ENCODE data around the gene ELAVL2.

ELAVL2 gene

DNA sequence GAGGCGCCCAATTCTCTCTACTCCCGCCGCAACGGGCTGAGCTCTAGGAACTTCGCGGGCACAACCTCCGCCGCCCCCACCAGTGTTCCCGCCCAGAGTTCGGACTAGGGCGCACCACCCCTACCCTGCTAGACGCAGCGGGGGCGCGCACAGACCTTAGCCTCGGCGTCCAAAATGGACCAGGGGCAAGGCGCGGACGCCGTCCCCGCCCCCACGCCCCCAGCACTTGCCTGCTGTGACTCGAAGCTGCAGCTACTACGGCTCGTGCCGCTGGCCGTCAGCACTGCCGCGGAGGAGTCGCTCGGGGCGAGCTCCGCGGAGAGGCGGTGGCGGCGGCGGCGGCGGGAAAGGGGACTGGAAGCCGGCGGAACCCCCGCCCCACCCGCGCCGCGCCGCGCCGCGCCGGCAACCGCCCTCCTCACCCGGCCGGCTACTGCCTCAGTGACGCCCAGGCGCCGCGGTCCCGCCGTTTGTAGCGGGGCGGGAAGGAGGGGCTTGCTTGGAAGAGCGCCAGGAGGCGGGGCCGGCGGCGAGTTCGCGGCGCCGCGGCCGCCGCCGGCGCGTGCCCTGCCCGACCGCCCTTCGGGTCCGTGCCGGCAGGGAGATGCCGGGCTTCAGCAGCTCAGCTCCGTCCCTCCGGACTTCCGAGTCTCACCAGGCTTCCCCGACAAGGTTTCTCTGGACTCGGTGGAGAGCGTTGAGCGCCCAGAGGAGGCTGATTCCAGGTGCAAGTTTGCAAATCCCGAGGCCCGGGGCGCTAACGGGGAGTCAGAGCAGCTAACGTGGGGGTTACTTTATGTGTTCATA, 4.5 kb downstream of the ELAVL2 start:
- DNase-seq = no peak

DNA sequence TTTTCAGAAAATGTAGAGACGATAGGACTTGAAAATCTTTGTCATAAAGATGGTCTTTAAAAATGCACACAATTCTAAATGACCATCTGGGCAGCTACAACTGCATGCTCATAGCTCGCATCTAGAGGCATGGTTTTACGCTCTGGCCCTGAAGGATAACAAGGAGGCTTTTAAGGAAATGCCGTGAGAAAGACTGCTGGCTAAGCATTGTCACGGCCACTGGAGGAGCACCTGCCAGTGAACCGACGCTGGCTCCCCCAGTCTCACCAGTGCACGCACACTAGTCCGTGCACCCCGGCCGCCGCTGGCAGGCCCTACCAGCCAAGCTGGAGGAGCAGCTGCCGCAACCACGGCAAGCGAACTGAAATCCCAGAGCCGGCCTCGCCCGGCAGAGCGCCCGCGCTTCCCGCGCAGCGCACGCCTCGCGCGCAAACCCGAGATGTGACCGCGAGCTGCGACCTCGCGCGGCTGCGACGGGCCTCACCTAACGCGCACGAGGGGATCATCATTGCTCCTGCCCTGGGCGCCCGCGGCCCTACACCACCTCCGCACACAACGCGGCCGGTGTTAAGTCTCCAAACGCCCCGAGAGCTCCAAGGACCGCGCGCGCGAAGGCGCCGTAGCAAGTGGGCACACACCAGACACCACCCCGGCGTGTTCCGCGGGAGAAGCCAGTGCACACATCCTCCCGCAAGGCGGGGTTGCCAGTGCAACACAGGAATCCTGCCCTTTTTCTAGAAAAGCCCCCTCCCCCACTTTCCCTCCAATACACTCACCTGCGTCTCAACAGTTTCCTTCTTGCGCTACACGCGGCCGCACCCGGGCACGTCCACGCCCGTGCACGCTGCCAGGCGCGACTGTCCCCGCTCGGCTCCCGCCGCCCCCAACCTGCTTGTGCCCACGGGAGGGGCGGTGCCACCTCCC, 5.3 kb downstream of the ELAVL2 start:
- no peak for DNase-seq

- DNase-seq = no peak
Observed at GRCh38 chr9:23819403-23819802, 6.6 kb downstream of the ELAVL2 start.

- DNase-seq = no peak
Observed at GRCh38 chr9:23814243-23814642, 11.8 kb downstream of the ELAVL2 start.

GRCh38 chr9:23812673-23813072, 13.4 kb downstream of the ELAVL2 start:
- DNase-seq = no peak

- no peak for DNase-seq
Observed at GRCh38 chr9:23811633-23812032, 14.4 kb downstream of the ELAVL2 start.

- DNase-seq = no peak
Observed at GRCh38 chr9:23803216-23803615, 22.8 kb downstream of the ELAVL2 start.

DNA sequence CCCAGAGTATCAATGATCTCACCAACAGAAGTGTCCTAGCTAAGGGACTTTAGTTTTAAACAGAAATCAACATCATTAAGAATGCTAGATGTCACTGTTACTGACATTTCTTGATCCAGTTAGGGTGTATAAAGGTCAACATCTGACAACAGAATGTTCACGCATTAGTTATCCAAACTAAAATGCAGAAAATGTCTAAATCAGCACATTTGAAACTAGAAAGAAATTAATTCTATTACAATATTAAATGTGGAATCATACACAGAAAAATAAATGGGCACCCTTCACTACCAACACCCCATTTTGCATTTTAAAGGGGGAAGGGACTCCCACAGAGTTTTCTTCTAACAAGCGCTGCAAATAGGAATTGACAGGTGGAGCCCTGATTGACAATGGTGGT, 24.5 kb downstream of the ELAVL2 start:
- DNase-seq = no peak

DNA sequence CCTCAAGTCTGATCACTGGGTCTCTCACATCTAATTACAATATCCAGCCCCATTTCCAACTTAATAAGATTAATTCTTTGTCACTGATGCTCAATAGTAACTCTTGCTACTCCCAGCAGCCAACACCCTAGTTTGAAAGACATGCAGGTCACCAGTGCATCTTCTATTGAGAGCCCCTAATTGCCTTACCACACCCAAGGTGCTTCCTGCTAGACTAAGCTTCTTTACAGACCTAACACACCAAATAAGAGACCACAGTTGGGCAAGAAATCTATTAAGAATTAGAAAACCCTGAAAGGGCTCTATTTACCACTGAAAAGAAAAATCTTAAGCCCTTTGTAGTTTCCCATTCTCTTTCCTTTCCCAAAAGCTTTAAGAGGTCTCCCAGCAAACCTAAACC, 26.5 kb downstream of the ELAVL2 start:
- DNase-seq = no peak

GRCh38 chr9:23798325-23798724, 27.7 kb downstream of the ELAVL2 start:
- DNase-seq = no peak

GRCh38 chr9:23796209-23796608, 29.8 kb downstream of the ELAVL2 start:
- DNase-seq = no peak

DNA sequence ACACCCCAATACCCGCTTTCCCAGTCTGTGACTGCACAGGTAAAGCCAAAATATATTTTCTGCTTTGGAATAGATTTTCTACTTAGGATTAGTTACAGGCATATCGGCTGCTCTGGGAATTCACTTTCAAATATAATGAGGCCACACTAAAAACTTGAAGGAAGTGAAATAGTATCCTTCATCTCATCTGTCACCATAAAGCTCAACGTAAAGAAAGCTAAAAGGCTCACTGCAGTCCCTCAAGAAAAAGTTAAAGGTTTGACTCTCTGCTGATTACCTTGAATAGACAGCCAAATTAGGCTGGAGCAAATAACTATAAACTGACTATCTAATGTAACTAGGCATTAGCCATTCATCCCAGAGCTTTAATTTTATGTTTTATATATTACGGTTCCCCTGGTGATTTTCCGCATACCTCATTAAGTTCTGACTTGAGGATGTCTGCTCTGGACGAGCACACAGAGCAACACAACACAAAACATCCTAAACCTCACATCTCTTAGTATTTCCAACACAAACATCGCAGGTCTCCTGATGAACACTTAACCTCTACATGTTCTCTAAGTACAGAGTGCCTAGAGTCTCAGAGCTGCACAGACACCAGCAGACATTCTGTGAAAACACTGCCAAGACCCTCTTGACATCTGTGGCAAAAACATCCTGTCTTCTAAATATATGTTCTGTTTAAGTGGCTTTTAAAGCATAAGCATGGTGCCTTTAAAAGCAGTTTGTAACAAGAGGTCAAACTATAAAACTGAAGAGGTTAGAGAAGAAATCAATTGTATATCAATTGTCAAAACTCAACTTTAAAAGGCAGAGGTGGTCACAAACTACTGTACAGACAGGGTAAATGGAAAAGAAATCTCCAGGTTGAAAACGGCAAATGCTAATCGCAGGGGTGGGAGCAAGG, 35.4 kb downstream of the ELAVL2 start:
- no peak for DNase-seq

DNA sequence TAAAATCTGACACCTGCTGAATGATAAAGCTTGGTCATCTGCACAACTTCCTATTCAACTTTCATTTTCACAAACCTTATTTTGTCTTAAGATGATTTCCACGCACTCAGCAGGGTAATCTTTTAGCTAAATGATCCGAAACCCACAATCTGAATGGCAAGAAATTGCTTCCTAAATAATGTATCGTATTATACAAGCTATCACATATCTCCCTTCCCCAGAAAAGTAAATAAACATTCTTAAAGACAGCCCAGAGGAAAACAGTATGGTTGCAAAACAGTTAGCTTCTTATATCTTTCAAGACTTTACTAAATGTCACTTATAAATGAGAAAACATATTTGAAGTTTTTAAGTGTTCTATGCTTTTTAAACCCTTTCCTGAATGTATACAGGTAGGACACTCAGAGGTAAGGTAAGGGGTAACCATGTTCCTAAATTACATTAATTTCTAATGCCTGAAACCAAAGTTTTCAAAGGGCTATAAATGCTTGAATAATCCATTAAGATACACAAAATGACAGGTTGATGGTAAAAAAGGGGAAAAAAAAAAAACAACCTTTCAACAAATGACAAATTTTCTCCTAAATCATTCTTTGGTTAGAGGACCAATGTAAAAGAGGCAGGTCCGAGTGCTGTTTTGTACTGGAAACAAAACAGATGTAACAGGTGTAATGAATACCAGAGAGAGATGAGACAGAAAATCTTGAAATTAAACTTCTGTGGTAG, 36.3 kb downstream of the ELAVL2 start:
- DNase-seq = no peak

- DNase-seq = no peak
Observed at GRCh38 chr9:23784962-23785361, 41.1 kb downstream of the ELAVL2 start.

DNA sequence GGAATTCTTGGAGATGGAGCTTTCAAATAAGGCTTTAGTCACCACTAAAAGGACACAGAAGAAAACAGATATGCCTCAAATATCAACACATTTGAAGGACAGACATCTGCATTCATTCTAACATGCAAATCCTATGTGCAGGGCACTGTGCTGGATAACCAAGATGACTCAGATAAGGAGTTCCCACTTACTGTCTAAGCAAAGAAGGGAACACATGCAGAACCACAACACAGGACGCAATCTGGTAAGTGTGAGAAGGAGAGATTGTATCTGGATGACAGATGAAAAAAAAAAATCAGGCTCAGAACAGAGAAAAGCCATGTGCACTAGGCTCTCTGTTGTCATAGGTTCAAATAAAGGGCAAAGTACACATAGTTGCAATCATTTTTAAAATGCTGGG, 42.5 kb downstream of the ELAVL2 start:
- no peak for DNase-seq

DNA sequence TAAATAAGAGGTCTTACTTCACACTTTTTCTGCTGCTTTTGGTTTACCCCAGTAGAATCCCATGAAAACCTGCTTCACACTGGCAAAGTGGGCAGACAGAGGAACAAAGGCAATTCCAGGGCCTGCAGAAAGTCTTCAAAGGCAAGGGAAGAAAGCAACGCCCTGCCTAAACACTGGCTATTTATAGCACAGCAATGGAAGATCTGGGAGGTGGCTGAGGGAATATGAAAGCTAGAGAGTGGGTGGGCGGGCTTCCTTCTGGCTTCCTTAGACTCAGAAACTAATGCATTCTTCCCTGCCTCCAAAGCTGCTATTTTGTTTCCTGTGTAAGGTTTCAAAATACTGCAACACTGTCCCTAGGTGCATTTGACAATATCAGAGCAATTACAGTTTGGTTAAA, 46.8 kb downstream of the ELAVL2 start:
- no peak for DNase-seq

GRCh38 chr9:23777328-23777727, 48.7 kb downstream of the ELAVL2 start:
- no peak for DNase-seq

- DNase-seq = no peak
Observed at GRCh38 chr9:23775549-23775948, 50.5 kb downstream of the ELAVL2 start.

- DNase-seq = no peak
Observed at GRCh38 chr9:23774266-23774665, 51.8 kb downstream of the ELAVL2 start.

- no peak for DNase-seq
Observed at GRCh38 chr9:23772385-23772783, 53.7 kb downstream of the ELAVL2 start.

- no peak for DNase-seq
Observed at GRCh38 chr9:23771746-23772384, 54.2 kb downstream of the ELAVL2 start.
